NCI-H2171 (cell line): ENCODE results near the gene RASGRP4.
A peak's percentile ranks its signal among the peaks of the same experiment; 100 is the strongest.

ENCODE experiments used
- DNase-seq: peaks from one replicate; lab custom pipeline; 2025; lab: John Stamatoyannopoulos, UW

The RASGRP4 gene

DNA sequence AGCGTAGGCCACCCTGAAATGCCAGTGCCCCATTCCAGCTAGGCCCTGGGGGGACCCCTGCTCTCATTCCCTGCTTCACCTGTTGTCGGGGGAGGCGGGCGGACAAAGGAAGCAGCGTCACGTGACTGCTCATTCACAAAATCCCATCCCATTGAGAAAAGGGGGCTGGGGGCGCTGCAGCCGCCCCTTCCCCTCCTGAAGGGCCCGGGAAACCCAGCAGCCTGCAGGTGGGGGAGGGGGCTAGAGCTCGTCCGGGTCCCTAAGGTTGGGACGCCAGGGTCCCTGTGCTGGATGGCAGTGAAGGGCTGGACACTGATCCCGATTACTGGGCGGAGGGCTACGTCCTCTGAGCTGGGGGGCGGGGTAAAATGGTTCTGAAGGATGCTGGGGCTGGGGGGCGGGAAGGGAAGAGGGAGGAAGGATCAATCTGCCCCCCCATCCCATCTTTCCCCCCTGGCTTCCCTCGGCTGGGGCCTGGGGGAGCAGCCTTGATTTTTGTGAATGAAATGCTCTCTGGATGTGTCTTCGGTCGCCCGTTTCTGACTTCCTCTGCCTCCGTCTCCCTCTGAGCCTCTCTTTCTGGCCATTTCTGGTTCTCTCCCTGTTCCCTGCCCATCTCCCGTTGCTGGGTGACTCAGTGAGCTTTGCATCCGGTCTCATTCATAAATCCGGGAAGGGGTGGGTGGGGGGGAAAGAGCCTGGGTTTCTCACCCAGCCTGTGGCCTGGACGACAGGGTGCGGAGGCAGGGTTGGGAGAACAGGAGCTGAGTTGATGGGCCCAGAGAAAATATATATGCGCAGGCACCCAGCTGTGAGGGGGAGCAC lies 36.7 kb downstream of the RASGRP4 start:
- DNase-seq: peak; percentile 8

DNA sequence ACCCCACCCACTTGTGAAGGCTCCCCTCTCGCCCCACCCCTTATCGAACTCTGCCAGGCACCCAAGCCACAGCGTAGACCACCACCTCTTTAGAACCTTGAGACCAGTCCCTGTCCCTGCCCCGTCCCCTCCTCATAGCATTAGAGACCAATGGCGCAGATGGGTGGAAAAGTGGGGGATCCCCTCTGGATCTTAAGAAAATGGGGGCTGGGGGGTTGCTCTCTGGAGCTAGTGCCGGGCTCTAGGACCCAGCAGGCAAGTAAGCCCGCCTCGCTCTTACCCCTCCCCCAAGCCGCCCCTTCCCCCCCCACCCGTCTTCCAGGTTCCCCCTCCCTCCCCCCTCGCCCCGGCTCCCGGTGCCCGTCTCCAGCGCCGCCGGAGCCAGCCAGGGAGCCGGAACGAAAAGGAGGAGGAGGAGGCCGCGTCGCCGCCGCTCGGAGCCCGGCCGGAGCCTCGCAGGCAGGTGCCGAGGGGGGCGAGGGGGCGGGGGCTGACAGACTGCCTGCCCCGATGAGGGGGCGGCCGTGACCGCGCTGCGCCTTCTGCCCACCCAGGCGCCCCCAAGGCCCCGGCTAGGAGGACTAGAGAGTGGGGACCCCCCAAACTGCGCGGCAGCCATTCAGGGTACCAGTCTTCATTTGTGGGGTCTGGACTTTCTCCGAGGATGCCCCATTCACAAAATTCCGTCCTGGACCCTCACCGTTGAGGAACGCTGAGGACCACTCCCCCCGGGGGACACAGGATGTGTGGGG lies 37.5 kb downstream of the RASGRP4 start, which contains the start of gene SPRED3:
SPRED3 (plus strand) TSS at position 349 of the 752 bp plus-strand sequence. CDS start 1,606 bp downstream, outside the sequence.
- DNase-seq: peak; percentile 53

DNA sequence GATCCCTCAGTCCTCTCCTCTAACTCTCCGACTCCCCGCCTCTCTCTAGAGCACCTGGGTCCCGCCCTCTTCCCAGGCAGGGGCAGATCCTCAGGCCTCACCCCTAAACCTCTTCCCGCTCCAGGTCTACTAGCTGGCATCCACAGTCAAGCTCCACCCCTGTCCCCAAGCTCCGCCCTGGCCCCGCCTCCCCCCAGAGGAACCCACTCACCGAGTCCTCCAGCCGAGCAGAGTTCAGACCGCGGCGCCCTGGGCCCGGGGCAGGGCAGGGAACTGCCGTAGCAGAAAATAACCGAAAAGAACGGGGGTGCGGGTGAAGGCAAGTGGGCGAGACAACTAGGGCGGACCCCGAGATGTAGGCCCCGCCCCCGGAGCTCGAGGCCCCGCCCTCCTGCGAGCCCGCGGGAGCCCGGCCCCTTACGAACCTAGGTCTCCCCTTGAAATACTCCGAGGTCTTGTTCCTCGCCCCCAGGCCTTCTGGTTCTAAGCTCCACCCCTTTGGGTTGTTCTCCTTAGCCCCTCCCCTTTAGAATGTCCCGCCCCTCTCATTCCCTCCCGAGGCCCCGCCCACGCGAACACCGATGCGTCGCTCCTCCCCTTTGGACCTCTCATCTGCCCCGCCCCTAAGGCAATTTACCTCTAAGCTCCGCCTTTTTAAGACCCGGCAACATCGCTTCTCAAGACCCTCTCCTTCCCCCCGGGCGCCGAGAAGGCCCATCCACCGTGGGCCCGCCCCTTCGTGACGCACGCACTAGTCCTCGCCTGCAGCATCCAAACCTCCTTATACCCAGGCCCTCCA lies 38.3 kb downstream of the RASGRP4 start, which contains the start of gene GGN:
GGN (minus strand) TSS at position 485 of the 799 bp plus-strand sequence. CDS start 773 bp downstream, outside the sequence.
- peak; percentile 91 for DNase-seq

DNA sequence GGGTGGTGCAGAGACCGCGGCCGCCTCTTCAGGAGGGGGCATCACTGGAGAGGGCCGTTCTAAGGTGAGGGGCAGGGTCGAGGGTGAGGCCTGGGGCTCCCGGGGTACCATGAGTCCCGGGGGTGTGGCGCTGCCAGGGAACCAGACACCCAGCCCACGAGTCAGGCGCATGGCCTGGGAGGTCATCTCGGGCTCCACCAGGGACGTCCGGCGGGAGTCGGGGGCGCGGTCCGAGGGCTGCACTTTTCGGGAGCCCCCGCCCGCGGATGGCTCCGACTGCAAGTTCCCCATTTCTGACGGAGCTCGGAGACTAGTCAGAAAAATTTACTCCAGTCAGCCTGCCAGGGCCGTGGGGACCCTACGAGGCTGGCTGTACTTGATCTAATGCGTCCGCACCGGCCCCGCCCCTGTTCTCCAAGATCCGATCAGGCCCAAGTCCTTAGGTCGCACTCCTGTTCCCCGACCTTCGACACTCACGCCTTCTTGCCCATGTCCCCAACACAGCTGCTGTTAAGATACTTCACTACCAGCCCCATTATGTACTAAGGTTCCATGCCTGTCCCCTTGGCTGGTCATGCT lies 39.0 kb downstream of the RASGRP4 start:
- no peak for DNase-seq

DNA sequence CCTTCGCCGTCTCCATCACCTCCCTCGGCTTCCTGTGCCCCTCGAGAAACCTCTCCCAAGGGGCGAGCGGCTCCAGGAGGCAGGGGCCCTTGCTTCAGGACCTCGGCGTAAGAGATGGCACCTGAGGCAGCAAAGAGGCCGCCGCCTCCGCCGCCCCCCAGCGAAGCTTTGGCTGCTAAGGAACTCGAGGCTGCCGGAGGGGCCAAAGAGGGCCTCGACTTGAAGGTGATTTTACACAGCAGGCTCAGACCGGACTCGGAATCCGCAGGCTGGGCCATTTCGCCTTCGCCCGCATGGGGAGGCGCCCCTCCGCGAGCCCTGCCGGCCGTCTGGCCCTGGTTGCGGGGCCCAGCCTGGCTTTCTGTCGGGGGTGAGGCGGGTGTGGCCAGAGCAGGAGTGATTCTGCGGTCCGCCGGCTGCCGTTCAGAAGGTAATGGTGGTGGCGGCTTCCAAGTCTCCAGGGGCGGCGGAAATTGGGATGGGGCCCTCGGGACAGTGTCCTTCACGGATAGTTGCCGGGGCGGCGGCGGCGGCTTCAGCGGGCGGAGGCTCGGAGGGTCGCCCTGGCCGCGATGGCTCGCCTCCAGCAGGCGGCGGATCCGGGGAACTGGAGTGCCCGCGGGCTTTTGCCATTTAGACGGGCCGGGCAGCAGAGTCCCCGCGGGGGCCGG lies 39.6 kb downstream of the RASGRP4 start:
- DNase-seq: no peak

DNA sequence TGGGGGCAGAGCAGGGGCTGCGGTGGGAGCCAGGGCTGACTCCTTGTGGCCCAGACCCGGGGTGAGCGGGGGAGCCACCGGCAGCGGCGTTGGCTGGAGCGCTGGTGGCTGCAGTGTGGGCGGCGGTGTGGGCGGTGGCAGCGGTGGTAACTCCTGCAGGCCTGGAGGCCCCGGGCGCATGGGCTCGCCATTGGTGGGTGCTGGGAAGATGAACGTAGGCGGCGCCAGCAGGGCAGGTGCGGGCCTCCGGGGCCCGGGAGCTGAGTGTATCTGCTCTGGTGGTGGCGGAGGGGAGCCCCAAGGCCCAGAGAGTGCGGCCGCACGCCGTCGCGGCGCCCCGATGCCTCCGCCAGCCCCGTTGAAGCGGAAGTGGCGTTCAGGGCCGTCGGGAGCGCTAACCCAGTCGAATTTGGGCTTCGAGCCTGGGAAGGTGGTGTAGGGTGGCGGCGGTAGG lies 40.2 kb downstream of the RASGRP4 start:
- DNase-seq: no peak

DNA sequence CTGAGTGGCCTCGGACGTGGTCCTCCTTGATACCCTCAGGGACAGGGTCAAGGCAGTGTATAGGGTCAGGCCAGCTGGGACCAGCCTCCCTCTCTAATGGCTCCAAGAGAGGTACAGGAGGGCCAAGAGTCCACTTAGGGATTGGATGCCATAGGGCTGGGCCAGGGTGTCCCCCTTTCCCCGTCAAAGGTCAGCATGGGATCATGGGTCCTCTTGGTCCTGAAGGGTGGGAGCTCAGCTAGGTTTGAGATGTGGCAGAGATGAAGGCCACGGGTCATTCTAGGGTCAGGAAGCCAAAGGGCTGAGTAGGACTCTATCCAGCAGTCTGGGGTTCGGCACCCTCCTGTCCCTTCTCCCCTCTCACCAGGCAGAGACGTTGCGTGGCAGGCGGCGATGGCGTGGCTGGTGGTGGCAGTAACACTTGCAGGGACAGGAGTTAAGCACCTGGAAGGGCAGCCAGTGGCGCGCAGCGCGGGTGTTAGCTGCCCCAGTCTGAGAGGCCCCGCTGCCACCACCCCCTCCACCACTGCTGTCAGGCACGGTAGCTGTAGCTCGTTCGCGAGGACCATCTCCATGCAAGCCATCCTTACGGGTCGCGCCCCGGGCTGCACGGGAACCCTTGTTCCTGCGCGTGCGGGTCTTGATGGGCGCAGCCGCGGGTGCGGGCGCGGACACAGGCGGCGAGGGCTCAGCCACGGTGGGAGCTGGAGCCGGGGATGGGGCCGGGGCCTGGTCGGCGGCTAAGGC lies 40.8 kb downstream of the RASGRP4 start:
- no peak for DNase-seq

DNA sequence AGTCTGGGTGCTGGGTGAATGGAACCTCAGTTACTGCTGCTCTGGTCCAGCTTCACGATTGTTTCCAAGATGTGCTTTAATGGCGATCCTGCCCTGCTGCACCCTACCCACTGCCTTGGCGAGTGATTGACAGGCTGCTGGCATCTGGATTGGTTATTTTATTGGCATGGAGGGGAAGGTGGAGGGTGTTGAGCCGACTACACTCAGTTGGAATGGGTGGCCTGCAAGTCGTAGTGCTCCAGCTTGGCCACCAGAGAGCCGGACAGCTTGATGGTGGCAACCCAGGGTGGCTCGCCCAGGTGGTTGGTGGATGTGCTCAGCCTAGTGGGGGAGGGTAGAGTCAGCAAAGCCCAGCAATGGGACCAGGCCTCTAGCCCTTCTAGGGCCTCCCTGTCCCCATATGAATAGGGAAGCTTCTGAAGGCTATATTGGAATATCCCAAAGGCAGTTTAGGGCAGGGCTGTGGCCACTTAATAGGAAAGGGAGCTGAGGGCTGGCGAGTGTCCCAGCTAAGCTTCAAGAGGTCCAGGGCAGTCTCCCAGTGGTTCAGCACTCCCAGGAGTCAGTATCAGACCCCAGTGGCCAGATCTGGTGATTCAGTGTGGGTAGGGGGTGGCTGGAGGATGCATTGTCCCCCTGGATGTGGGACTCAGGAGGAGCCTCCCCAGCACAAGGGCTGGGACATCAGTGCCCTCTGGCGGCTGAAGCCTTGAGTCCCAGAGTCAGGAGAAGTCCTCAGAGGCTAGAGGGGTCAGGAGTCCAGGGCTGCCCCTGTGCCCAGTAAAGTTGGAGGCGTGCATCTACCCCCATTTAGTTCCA lies 41.6 kb downstream of the RASGRP4 start:
- DNase-seq: no peak

DNA sequence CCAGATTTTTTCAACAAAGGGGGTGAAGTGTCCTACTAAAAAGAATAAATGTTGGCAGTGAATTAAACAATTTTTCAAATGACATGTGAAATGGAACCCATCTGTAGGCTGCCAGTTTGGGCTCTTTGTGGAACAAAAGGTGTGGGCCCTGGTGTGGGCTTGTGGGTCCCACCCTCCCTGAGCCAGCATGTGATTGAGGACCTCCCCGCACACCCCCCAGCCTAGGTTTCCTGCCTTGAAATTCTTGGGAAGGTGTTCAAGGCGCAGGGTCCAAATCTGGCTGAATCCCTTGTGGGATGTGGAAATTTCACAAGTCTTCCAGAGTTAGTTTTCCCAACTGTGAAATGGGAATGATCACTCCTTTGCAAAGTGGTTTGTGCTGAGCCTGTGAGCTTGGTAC lies 42.3 kb downstream of the RASGRP4 start:
- no peak for DNase-seq

DNA sequence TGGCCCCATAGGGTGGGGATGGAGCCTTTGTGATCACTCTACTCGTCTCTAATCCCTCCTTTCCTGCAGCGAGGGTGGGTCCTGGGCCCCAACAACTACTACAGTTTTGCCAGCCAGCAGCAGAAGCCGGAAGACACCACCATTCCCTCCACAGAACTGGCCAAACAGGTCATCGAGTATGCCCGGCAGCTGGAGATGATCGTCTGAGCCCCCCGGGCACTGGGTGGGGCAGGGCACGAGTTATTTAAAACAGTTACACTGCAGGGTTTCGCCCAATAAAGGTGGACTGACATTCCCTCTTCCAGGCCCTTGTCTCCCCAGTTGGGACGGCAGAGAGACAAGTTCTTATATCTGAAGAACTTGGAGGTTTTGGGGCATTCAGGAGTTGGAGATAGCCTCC lies 42.8 kb downstream of the RASGRP4 start:
- no peak for DNase-seq

DNA sequence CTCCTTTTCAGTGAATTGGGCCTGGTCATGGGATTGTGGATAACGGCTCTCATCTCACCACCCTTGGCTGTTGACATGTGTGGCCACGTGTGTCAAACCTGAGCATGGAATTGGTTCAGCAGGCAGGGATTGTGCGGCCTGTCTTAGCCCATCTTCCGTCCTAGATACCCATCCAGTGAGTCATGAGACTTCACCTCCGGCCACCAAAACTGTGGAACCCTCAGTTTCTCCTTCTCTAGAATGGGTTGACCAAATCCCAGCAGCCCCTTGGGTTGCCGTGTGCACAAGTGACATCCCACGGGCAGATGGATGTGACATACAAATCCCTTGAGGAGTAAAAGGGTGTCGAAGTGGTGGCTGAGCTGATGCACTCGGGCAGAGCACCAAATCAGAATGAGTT lies 44.9 kb downstream of the RASGRP4 start:
- no peak for DNase-seq

DNA sequence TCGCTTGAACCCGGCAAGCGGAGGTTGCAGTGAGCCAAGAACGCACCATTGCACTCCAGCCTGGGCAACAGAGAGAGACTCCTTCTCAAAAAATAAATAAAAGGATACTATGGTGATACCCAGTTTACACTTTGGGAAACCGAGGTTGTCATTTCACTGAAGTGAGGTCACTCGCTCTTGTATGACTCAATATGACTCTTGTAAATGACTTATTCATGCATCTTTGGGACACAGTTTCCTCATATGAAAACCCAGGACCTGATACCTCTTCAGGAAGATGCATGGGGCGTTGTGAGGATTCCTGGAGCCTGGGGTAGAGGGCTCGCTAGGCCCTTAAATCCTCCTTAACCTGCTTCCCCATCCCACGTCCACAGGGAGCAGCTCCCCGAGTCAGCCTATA lies 47.2 kb downstream of the RASGRP4 start:
- no peak for DNase-seq

DNA sequence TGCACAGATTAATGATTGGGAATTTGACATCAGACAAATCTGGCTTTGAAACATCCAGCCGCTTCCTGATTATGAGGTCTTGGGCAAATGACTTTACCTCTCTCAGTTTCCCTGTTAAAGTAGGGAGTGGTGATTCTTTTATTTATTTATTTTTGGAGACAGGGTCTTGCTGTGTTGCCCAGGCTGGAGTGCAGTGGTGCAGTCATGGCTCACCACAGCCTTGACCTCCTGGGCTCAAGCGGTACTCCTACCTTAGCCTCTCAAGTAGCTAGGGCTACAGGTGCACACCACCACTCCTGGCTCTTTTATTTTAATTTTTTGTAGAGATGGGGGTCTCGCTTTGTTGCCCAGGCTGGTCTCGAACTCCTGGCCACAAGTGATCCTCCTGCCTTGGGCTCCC lies 49.0 kb downstream of the RASGRP4 start:
- DNase-seq: no peak

DNA sequence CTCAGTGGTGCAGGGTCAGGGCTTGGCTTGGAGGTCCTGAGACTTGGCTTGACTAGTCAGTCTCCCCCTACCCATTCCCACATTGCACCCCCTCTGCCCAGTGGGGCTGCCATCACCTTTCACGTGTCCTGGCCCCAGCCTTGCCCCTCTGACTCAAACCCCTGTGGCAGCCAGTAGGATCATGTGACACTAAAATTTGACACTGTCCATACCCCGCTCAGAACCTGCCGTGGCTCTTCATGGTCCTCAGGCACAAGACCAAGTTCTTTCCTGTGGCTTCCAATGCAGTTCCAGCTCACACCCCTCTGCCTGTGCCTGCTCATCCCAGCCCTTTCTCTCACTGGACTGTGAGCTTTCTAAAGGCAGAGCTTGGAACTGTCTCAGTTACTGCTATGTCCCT lies 49.4 kb downstream of the RASGRP4 start:
- no peak for DNase-seq

DNA sequence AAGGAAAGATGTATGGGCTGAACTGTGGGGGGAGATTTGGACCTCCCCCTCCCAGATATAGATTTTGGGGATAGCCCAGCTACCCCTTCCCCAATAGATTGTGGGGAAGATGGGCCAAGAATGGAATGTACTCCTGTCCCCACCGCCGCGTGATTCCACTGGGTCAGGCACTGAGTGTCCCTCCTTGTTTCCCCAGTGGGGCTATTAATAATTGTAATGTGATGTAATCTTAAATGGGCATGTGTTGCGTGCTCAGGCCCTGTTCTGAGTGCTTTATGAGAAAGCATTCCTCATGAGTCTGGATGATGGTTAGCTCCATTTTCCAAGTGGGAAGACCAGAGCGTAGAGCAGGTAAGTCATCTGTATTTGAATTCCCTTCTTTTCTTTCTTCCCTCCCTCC lies 50.3 kb downstream of the RASGRP4 start:
- no peak for DNase-seq

DNA sequence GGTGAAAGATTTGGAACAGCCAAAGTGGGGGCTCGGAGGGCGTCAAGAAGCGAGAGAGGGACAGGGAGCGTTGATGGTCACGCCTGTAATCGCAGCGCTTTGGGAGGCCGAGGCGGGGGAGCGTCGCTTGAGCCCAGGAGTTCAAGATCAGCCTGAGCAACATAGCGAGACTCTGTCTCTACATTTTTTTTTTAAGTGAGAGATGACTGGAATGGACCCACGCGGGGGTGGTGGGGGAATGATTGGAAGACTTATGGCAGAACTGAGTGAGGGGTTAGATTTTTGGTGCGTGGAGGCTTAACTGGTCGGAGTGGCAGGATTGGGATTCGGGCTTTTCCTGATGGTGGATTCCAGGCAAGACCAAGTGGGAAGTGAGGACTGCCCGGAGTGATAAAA lies 50.9 kb downstream of the RASGRP4 start:
- DNase-seq: no peak

DNA sequence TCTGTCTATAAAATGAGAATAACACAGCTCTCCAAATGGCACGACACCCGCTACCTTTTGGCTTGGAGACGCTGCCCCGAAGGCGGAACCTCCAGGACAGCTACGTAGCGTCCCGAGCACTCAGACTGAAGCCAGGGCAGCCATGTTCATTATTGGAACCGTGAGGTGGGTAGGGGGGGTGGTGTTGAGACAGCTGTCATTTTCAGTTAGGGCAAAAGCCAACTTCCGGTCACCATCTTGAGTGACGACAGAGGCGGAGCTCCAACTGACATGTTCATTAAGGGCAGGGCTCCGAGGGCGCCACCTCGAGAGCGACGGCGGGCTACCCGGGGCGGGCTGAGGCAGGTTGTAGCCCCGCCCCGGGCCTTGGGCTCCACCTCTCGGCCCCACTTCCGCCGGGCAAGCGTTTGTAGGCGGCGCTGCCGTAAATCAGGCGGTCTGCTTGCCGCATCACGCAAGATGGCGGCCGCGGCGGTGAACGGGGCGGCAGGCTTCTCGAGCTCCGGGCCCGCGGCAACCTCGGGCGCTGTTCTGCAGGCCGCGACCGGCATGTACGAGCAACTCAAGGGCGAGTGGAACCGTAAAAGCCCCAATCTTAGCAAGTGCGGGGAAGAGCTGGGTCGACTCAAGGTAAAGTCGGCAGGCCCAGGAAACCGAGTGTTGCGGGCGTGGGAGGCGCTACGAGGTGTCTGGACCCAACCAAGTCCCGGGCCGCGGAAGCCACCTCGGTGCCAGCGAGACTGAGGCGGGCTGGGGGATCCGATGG lies 51.5 kb downstream of the RASGRP4 start, which contains the start of gene PSMD8:
PSMD8 (plus strand) TSS at position 240 of the 766 bp plus-strand sequence; CDS start at position 271, 31 bp downstream.
- DNase-seq: peak; percentile 99

DNA sequence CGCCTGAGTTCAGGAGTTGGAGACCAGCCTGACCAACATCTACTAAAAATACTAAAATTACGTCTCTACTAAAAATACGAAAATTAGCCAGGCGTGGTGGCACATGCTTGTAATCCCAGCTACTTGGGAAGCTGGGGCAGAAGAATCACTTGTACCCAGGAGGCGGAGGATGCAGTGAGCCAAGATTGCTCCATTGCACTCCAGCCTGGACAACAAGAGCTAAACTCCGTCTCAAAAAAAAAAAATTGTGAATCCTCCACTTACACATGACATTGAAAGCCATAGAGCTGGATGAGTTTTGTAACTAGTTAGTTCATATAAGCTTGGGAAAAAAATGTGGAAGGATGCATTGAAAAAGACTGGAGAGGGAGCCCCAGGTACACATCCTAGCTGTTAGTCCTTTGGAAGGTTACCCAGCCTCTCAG lies 52.1 kb downstream of the RASGRP4 start:
- DNase-seq: no peak

DNA sequence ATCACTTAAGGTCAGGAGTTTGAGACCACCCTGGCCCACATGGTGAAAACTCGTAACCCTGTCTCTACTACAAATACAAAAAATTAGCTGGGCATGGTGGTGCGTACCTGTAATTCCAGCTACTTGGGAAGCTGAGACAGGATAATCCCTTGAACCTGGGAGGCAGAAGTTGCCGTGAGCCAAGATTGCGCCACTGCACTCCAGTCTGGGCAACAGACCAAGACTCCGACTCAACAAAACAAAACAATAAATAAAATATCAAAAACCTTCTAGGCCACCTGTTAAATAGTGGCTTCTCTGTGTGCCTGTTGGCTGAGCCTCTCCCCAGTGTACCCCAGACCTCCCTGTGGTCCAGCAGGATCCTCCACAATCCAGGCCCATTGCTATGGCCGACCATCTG lies 54.9 kb downstream of the RASGRP4 start:
- no peak for DNase-seq
